Occipital lobe (tissue), 2 donors: ENCODE data around the gene GCGR. TPM values are rescaled to one million over a fixed set of nuclear protein-coding genes. Genes with fewer than 3 reads are reported as not detected.

ENCODE experiments used
- DNase-seq: peaks from one replicate; lab custom pipeline; 2025; lab: John Stamatoyannopoulos, UW
- total RNA-seq: library from RNA; depleted of rRNA; stranded (reverse); fragments of >200 nt; gene quantifications from one replicate; pipeline ENCODE4 v1.2.3, GENCODE V29; 2014

Gene GCGR
- not detected for total RNA-seq

DNA sequence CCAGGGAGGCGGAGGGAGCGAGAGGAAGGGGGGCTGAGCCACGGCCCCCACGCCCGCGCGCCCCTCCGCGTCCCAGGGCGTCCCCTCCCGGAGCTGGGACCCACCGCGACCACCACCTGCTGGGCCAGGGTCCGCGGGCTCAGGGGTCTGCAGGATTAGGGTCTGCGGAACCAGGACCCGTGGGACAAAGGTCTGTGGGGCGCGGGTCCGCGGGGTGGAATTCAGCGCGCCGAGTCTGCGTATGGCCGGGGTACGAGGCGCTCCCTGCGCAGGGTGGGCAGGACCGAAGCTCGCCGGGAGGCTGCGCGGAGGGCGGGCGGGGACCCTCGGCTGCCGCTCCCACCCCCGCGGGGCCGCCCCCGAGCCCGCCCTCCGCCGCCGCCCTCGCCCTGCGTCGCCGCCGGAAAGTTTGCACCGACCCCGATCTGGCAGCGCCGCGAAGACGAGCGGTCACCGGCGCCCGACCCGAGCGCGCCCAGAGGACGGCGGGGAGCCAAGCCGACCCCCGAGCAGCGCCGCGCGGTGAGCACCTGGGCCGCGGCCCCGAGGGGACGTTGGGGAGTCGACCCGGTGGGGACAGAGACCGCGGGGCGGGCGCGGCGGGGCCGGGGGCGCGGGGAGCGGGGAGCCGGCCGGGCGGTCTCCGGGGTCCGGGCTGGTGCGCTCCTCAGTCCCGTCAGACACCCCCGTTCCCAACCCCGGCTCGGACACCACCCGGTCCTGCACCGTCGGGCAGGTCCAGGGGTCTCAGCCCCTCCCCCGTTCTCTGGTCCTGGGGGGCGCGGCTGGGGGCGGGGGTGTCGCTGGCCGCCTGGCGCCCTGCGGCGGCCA is at the start of gene GCGR:
Gene GCGR (plus strand): TSS at position 423 of the 831 bp plus-strand sequence. CDS start 4,869 bp downstream, outside the sequence.
- no peak for DNase-seq

DNA sequence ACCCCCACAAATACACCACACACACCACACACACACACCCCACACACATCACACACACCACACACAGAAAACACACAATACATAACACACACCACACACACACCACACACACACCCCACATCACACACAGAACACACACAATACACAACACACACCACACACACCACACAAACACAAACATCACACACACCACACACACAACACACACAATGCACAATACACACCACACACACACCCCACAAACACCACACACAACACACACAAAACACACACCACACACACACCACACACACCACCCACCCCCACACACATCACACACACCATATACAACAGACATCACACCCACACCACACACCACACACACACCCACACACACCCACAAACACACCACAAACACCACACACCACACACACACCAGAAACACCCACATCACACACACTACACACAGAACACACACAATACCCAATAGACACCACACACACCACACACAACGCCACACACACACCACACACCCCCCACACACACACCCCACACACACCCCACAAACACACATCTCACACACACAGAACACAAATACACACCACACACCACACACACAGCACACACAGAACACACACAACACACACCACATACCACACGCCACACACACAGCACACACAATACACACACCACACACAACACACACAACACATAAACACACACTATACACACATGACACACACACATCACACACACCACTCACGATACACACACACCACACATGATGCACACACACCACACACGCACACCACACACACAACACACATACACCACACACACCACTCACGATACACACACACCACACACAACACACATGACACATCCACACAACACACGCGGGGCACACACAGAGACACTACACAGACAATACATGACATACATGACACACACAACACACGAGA is 11.0 kb upstream of the GCGR start:
- no peak for DNase-seq

DNA sequence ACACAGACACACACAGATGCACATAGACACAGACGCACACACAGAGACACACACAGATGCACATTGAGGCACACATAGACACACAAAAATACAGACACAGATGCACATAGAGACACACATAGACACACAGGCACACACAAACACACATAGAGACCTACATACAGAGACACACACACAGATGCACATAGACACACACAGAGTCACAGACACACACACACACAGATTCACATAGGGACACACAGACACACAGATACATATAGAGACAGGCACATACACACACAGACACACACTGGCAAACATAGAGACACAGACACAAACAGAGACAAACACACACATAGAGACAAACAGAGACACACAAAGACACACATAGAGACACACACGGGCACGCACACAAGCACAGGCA is 9.9 kb upstream of the GCGR start:
- no peak for DNase-seq

DNA sequence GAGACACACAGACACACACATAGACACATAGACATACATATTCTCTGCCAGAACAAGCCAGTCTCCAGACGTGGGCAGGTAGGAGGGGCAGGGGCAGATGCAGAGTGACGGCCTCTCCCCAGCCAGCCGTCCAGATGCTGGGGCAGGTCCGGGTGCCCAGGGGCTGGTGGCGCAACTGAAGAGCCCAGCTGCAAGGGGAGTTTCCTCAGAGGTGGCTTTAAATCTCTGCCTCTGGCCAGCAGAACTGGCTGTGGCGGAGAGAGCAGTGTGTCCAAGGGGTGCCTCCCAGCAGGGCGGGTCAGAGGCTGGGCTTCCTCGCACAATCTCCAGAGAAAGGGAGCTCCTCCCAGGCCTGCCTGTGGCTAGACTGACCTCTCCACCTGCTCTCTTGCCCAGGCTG is 9.4 kb upstream of the GCGR start:
- no peak for DNase-seq

DNA sequence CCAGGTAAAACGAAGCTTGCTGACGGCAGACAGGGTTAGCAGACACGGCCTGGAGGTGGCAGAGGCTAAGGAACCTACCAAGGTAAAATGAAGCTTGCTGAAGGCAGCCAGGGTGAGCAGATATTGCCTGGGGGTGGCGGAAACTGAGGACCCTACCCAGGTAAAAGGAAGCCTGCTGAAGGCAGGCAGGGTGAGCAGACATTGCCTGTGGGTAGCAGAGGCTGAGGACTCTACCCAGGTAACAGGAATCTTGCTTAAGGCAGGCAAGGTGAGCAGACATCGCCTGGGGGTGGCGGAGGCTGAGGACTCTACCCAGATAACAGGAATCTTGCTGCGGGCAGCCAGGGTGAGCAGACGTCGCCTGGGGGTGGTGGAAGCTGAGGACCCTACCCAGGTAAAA is 2.6 kb upstream of the GCGR start:
- no peak for DNase-seq

DNA sequence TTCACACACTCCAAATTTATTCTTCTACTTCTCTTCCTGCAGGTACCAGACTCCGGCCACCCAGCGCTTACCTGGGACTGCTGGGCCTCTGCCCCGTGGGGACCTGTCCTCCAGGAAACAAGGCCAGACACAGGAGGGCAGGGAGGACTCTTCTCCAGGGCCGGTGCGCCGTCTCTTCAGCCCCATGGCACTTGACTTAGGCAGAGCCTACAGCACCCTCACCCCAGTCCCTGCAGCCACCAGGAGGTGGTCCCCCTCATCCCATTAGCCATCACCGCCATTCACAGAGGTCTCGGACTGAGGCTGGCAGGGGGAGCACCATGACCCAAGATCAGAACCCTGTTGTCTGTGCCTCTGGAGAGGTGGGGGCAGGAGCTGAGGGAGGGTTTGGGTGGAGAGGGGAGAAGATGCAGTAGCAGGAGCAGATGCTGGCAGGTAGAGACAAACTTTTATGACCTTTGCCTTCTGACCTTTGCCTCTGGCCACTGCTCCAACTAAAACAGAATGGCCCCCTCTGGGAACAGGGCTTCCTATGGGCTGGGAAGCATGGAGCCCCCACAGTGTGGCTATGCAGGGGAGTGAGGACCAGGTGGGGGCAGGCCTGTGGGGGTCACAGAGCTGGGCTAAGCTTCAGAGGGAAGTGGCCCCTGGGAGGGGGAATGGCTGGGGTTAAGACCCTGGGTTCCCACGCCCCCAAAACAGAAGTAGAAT is 1.7 kb upstream of the GCGR start:
- no peak for DNase-seq

DNA sequence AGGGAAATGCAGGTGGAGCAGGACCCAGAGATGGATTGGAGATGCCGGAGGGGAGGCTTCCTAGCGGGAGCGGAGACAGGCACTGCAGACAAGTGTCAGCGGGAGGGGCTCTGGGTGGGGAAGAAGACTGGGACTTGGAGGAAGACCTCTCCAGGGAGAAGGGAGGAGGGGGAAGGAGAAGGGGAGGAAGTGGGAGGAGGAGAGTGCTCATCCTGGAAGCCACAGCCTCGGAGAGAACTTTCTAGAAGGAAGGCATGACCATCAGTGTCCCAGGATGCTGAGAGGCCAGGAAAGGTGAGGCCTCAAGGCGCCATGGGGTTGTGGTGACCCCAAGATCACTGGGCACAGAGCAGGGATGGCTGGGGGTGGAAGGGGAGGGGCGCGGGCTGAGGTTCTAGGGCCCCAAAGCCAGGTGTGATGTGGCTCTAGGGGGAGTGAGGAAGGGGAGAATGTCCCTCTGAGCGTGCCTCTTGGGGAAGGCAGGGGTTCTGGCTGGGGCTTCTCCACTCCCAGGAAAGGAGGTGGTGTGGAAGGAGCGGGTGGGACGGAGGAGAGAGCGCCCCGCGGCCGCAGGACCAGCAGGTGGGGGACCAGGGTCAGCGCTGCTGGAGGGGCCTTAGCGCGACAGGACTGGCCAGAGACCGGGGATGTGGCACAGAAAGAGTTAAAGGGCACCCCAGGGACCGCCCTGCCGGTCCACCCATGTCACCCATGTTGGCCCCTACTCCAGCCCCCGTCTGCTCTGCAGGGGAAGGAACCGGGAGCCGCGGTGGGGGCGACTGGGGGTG is 900 bp upstream of the GCGR start:
- DNase-seq: no peak

DNA sequence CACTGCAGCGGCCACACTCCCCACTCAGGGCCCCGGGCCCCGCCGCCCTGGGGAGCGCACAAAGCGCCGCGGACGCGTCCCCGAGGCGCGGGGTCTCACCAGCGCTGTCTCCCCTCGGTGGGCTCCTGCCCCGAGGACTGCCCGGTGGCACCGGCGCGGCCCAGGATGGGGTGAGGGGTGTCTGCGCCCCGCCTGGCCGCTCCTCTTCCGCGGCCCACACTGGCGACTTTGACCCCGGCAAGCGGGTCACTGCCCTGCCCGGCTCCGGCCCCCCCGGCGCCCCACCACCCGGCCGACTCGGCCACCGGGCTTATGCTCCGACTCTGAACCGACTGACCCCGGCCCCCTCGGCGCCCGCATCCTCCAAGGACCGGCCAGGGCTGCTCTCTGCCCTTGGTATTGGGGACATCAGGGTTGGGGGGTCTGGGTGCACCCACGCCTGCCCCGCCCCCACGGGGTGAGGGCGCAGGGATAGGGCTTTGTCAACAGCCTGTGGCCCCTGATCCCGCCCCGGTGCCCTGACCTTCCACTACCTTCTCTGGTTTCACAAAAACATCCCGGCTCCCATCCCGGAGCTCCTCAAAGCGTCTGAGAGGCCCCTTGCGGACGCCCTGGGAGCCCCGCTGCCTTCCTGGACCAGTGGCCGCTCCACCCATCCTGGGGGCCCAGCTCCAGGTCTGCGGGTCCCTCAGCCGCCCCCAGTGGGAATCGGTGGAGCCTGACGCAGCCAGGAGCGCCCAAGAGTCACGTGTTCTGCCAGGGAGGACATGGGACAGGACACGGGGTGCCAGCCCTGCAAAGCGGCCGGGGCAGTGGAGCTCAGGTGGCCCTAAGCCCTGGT is 829 bp downstream of the GCGR start:
- no peak for DNase-seq

DNA sequence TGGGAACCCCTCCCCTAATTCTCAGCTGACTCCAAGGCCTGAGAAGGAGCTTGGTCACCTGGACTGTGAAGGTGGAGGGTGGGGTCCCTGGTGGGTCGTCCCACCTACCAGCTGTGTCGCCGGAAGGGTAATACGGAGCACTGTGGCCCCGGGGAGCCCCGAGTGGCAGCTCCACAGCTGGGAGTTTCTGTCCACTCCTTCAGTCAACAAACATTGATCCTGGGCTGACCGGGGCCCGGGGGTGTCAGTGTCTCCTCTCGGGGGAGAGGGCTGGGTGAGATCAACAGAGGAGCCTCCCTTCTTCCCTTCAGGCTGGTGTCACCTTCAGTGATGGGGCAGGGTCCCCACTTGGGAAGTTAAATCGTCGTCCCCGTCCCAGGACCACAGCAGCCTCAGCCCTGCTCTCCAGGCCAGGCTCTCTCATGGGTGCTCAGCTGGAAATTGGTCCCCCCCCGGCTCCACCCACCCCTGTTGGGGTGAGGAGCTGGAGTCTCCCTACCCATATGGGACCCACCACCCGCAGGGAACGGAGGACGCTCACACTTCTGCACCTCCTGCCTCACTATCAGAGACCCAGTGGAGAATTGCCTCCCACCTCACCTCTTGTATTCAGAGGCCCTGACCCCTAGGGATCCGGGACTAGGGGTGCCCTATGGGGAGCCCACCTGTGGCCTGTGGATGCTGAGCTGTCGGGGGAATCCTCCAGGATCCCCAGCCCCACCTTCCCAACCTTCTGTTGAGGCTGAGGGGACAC is 1.9 kb downstream of the GCGR start:
- DNase-seq: no peak

DNA sequence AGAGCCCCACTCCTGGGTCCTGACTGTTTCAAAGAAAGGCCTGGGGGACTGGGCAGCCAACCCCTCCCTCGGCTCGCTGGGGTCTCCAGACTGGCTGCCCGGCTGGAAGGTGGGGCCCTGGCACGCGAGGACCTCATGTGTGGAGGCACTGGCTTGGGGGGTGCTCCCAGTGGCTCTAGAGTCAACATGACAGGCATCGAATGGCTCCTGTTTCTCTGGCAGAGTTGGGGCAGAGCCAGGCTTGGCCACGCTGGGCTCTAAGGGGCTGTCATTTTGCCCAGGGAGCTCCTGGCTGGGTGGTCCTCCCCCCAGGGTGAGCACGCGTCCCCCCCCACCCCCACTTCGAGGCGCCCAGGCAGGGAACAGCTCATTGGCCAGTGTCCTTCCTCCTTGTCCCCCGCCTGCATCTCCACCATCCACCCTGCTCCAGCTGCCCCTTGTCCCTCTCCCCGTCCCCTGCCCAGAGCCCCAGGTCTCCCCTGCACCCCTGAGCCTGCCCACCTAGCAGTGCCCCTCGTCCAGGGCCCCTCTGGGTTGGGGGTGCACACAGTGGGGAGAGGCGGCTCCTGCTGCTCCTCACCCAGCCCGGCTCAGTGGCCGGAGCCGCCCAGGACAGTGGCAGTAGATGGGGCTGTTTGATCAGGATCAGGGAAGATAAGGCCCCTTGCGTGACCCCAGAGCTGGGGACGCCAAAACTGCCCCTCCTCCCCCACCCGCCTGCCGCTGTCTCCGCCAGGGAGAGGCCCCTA is 2.7 kb downstream of the GCGR start:
- no peak for DNase-seq

DNA sequence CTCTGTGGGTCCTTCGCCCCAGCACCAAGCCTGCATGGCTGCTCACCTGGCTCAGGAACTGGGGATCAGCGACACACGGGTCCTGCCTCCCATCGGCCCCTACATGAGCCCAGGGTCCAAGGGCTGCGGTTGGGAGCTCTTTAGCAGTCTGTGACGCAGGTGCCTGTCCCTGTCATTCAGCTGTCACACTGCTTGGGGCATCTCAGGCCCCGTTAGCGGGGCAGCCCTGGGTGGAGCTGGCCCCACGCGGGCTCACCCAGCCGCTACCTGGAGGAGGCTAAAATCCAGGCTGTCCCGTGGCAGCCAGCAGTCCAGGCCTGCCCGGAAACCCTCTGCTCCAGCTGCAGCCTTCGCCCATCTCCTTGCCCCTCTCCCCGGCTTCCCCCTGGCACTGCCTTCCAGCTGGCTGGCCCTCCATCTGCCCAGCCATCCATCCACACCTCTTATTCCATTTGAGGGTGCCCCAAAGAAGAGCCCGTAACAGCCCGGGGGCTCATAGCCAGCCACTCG is 3.3 kb downstream of the GCGR start:
- no peak for DNase-seq

DNA sequence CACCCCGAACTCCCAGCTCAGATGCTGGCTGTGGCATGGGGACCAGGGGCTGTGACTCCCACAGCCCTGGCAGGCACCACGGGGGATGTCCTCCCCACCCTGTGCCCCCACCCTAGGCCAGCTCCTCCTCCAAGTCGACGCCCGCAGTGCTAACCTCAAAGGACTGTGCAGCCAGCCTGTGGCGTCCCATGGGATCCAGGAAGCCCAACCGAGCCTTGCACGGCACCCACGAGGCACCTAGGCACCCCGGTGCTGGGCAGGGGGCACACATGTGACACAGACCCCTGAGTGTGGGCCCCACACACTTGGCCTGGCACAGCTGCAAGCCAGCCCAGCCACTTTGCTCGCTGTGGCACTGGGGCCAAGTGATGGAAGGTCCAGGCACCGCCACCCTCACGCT is 3.9 kb downstream of the GCGR start:
- DNase-seq: no peak

DNA sequence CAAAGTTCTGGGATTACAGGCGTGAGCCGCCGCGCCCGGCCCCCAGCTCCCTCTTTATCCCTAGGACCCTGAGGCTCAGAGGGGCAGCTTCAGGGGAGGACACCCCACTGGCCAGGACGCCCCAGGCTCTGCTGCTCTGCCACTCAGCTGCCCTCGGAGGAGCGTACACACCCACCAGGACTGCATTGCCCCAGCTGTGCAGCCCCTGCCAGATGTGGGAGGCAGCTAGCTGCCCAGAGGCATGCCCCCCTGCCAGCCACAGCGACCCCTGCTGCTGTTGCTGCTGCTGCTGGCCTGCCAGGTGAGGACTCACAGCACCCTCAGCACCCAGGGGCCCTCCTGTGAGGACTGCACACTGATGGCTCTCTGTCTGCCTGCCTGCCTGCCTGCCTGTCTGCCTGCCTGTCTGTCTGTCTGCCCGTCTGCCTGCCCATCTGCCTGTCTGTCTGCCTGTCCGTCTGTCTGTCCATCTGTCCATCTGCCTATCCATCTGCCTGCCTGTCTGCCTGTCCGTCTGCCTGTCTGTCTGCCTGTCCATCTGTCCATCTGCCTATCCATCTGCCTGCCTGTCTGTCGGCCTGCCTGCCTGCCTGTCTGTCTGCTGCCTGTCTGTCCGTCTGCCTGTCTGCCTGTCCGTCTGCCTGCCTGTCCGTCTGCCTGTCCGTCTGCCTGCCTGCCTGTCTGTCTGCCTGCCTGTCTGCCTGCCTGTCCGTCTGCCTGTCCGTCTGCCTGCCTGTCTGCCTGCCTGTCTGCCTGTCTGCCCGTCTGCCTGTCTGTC is 5.0 kb downstream of the GCGR start:
- DNase-seq: no peak

DNA sequence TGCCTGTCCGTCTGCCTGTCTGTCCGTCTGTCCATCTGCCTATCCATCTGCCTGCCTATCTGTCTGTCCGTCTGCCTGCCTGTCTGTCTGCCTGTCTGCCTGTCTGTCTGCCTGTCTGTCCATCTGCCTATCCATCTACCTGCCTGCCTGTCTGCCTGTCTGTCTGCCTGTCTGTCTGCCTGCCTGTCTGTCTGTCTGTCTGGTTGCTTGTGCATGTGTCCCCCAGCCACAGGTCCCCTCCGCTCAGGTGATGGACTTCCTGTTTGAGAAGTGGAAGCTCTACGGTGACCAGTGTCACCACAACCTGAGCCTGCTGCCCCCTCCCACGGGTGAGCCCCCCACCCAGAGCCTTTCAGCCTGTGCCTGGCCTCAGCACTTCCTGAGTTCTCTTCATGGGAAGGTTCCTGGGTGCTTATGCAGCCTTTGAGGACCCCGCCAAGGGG is 5.6 kb downstream of the GCGR start:
- DNase-seq: no peak

DNA sequence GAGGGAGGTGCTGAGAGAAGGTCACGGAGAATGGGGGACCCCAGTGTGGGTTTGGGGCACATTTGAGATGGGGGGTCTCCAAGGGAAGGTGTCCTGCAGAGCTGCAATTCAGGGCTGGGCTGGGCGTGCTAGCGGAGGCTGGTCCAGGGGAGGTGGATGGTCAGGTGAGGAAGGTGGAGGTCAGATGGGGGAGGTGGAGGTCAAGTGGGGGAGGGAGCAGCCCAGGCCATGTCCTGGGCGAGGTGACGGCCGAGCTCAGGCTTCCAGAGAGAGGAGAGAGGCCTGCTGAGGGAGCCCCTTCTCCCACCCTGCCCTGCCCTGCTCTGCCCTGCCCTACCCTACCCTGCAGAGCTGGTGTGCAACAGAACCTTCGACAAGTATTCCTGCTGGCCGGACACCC is 6.5 kb downstream of the GCGR start:
- DNase-seq: no peak

DNA sequence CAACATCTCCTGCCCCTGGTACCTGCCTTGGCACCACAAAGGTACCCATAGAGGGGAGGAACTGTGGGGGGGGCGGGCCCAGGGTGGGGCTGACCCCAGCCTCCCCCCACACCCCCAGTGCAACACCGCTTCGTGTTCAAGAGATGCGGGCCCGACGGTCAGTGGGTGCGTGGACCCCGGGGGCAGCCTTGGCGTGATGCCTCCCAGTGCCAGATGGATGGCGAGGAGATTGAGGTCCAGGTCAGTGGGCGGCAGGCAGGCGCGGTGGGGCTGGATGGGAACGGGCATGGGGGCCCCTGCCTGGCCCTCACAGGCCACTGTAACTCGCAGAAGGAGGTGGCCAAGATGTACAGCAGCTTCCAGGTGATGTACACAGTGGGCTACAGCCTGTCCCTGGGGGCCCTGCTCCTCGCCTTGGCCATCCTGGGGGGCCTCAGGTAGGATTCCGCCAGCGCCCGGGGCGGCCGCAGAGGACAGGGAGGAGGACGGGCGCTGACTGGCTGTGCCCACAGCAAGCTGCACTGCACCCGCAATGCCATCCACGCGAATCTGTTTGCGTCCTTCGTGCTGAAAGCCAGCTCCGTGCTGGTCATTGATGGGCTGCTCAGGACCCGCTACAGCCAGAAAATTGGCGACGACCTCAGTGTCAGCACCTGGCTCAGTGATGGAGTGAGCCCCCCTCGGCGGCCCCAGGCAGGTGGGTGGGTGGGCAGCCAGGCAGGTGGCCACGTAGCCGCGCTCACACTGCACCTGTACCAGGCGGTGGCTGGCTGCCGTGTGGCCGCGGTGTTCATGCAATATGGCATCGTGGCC is 7.1 kb downstream of the GCGR start:
- no peak for DNase-seq
